ENCODE measurements around the gene RBM8A. TPM values are rescaled to one million over a fixed set of nuclear protein-coding genes. Genes with fewer than 3 reads are reported as not detected.
A peak's percentile ranks its signal among the peaks of the same experiment; 100 is the strongest.

Gene RBM8A
- total and polyA plus RNA-seq, 4 donors, result 48.8 to 66.2 (median 57.5) TPM

- Histone ChIP-seq H3K9ac (ENCODE audit: low read depth in 1 of 2, low read length in 2 of 2) (peak overlapping the region in 1 of 2 donors; percentile 17), H3K27me3 (ENCODE audit: control insufficient read depth in 4 of 4, insufficient read depth in 4 of 4, low read length in 3 of 4) (no peaks in the 10 kb centered on the region), H3K36me3 (ENCODE audit: control insufficient read depth in 4 of 4, insufficient read depth in 3 of 4, low read depth in 1 of 4, low read length in 3 of 4) (peaks cover 0 to 8% (median 0%) of the 10 kb centered on the region in 4 donors), H3K4me3 (ENCODE audit: low read depth in 1 of 3, low read length in 3 of 3) (no peak overlapping the region), H3K9me3 (ENCODE audit: control insufficient read depth in 4 of 4, low read length in 3 of 4) (no peaks in the 10 kb centered on the region), H3K27ac (ENCODE audit: low read depth in 1 of 2, low read length in 2 of 2) (no peak overlapping the region), H3K4me1 (ENCODE audit: control insufficient read depth in 4 of 4, insufficient read depth in 4 of 4, low read length in 3 of 4) (peaks cover 11 to 40% (median 21%) of the 10 kb centered on the region in 4 donors)
- 51% methylated on average over 4 of the region's 4 CpGs for WGBS
- DNase-seq (ENCODE audit: low spot score), result no peak
- TF ChIP-seq TAF1 (conservative IDR thresholded peaks at IDR 0.05) (no peak), JUND (IDR thresholded peaks at IDR 0.05) (no peak), GABPA (IDR thresholded peaks at IDR 0.05 in 1 of 2, conservative IDR thresholded peaks at IDR 0.05 in 1 of 2) (no peak), FOXA2 (IDR thresholded peaks at IDR 0.05) (no peak), RXRA (IDR thresholded peaks at IDR 0.05) (peak in 1 of 2 donors; percentile 32), YY1 (IDR thresholded peaks at IDR 0.05) (no peak), RAD21 (IDR thresholded peaks at IDR 0.05) (peak in 1 of 2 donors; percentile 8), SP1 (IDR thresholded peaks at IDR 0.05) (no peak), HNF4A (conservative IDR thresholded peaks at IDR 0.05) (peak; percentile 22 to 39), ATF3 (IDR thresholded peaks at IDR 0.05) (no peak), HNF4G (IDR thresholded peaks at IDR 0.05) (no peak), EGR1 (IDR thresholded peaks at IDR 0.05; ENCODE audit: low read depth in 2 of 2) (no peak), CTCF (IDR thresholded peaks at IDR 0.05; ENCODE audit: low read depth, low read length, missing input control) (no peak), FOXA1 (IDR thresholded peaks at IDR 0.05) (no peak), MAX (IDR thresholded peaks at IDR 0.05) (no peak), REST (IDR thresholded peaks at IDR 0.05) (no peak)
These were observed 47.9 kb upstream of the RBM8A start for GRCh38 chr1:145975216-145975615.

- Histone ChIP-seq H3K4me1 (ENCODE audit: control insufficient read depth in 4 of 4, insufficient read depth in 4 of 4, low read length in 3 of 4) (peaks cover 11 to 40% (median 19%) of the 10 kb centered on the region in 4 donors), H3K4me3 (ENCODE audit: low read depth in 1 of 3, low read length in 3 of 3) (no peak overlapping the region), H3K36me3 (ENCODE audit: control insufficient read depth in 4 of 4, insufficient read depth in 3 of 4, low read depth in 1 of 4, low read length in 3 of 4) (peaks cover 0 to 8% (median 0%) of the 10 kb centered on the region in 4 donors), H3K27me3 (ENCODE audit: control insufficient read depth in 4 of 4, insufficient read depth in 4 of 4, low read length in 3 of 4) (no peaks in the 10 kb centered on the region), H3K9ac (ENCODE audit: low read depth in 1 of 2, low read length in 2 of 2) (peak overlapping the region in 1 of 2 donors; percentile 17), H3K9me3 (ENCODE audit: control insufficient read depth in 4 of 4, low read length in 3 of 4) (no peaks in the 10 kb centered on the region), H3K27ac (ENCODE audit: low read depth in 1 of 2, low read length in 2 of 2) (no peak overlapping the region)
- 92% methylated on average over 7 of the region's 7 CpGs for WGBS
- DNase-seq (ENCODE audit: low spot score), result no peak
- TF ChIP-seq GABPA (IDR thresholded peaks at IDR 0.05 in 1 of 2, conservative IDR thresholded peaks at IDR 0.05 in 1 of 2) (no peak), REST (IDR thresholded peaks at IDR 0.05) (no peak), SP1 (IDR thresholded peaks at IDR 0.05) (no peak), FOXA2 (IDR thresholded peaks at IDR 0.05) (no peak), RAD21 (IDR thresholded peaks at IDR 0.05) (no peak), YY1 (IDR thresholded peaks at IDR 0.05) (no peak), ZBTB33 (IDR thresholded peaks at IDR 0.05) (no peak), TAF1 (conservative IDR thresholded peaks at IDR 0.05) (no peak), CTCF (IDR thresholded peaks at IDR 0.05; ENCODE audit: low read depth, low read length, missing input control) (no peak), JUND (IDR thresholded peaks at IDR 0.05) (no peak), ATF3 (IDR thresholded peaks at IDR 0.05) (no peak)
These were observed 47.4 kb upstream of the RBM8A start for GRCh38 chr1:145974721-145975120.
